HG02884 (cell line): ENCODE data around the gene ARRB1.

Experiments used
- ATAC-seq: cut with Tn5 transposase; IDR thresholded peaks from one replicate; pipeline ENCODE4 v1.9.1; 2021; ENCODE audit warnings: mild to moderate bottlenecking, moderate library complexity; ENCODE audit not compliant: unreplicated experiment

The ARRB1 gene

DNA sequence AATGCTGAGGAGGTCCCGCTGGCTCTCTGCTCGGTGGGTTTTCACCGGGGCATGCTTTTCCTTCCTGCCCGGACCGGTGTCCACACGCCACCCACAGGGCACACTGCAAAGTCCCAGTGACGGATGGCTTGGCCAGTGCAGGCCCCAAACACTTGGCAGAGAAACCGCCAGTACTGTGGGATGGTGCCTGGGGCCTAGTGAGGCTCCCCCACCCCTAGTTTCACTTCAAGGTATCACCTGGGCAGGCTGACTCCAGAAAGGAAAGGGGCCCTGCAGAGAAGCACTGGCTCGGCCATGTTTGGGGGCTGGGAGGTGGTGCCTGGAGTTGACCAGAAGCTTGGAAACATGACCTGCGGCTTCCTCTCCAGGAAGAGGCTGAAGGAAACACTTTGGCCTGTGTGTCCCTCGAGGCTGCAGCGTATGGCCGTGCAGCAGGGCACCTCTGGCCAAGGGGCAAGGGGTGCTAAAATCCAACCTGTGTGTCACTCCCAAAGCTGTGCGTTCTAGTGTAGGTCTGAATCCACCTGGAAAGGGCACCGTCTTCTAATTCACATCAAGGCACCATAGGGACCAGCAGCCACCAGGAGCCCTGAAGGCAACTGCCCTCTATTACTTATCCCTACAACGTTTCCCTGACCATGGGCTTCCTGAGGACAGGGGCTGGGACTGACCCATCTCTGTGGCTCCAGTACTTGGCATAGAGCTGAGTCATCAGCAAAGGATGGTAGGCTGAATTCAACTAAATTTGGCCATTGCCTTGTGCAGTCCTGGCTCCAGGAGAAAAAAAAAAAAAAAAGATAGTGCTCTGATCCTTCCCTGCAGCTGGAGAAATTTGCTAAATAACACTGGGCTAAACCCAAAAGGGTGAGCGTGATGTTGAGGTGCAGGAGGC, 88.3 kb downstream of the ARRB1 start:
- no peak for ATAC-seq

DNA sequence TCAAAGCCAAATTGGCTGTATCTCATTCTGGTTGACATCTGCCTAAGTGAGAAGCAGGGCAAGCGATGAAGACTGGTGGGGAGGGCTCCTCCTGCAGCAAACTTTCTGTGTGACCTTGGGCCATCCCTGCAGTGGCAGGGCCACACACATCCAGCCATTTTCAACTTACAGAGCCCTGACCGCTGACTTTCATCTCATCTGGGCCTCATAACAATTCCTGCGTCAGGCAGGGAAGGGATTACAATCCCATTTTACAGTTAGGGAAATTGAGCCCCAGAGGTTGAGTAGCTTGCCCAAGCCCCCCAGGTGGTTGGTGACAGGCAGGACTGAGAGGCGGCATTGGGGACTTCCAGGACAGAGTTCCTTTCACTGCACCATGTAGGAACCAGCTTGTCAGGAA, 89.0 kb downstream of the ARRB1 start:
- no peak for ATAC-seq

DNA sequence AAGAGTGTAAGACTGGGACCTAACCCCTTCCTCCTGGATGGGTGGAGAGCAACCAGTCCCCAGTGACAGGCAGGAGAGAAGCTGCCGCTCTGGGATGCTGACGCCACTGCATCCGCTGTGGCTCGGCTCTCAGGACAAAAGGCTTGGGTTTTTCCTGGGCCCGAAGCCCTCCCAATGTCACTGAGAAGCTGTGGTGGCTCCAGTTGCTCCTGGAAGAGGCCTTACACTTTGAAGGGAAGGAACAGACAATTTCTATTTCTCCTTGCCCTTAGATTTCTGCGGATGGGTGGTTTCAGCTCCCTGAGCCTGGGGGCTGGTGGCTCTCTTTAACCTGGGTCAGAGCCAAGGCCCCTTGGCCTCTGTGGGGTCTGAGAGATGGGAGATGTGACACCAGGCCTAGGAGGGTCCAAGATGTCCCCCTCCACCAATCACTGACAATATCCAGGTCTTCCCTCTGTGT, 89.5 kb downstream of the ARRB1 start:
- ATAC-seq = no peak

DNA sequence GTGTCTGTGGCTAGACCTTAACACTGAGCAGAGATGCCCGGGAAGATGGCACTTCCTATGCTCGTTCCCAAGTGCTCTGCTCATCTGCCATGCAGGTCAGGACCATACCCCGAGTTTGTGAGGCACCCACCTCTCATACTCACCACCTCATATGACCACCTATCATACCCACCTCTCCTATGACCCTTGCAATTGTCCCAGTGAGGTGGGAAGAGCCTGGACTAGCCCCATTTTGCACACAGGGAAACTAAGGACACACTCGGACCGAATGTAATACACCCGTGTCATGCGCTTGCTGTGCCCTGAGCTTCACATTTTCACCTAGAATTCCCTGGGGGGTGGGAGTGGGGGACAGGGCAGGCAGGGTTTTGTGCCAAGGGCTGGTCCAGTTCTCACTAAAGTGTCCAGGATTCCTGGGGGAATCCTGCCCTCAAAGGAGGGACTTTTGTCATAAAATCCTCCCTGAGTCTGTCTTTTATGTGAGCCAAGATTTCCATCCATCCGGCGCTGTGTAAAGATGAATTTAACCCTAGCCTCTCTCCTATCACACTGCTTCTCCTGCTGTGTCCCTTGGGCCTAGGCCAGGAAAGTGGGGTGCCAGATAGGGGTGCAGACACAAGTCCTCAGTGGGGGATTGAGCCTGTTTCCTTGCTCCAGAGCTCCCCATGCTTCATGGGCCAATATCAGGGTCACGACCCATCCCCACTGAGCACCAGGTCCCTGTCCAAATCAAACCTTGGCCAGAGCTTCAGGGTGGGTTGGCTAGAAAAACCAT, 90.9 kb downstream of the ARRB1 start:
- no peak for ATAC-seq

DNA sequence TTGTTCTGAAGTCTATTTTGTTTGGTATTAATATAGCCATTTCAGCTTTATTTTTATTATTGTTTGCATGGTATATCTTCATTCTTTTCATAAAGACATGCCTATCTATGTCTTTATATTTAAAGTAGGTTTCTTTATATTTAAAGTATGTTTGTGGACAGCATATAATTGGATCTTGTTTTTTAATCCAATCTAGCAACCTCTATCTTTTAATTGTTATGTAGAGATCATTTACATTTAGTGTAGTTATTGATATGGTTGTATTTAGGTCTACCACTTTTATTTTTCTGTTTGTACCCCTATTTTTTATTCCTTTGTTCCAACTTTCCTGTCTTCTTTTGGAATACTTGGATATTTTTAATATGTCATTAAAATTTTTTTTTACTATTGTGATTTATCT, 97.1 kb downstream of the ARRB1 start:
- ATAC-seq = no peak

DNA sequence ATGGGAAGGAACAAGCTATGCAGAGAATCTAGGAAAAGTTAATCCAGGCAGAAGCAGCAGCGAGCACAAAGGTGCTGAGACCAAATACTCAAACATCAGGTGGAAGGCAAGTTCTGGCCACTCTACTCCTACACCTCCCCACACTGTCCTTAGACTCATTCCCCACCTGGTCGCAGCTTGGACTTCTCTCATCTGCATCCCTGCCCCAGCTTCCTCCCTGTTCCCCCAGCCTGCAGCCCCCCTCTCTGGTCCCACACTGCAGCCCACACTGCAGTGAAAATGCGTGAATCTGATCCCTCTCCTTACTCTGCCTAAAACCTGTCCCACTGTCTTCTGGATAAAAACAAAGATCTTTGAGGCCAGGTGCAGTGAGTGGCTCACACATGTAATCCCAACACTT, 101.8 kb downstream of the ARRB1 start:
- no peak for ATAC-seq

DNA sequence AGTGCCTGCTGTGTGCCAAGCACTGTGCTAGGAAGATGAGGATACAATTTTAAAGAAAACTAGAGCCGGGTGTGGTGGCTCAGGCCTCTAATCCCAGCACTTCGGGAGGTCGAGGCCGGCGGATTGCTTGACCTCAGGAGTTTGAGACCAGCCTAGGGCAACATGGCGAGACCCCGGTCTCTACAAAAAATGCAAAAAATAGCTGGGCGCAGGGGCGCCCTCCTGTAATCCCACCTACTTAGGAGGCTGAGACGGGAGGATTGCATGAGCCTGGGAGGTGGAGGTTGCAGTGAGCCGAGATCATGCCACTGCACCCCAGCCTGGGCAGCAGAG, 102.6 kb downstream of the ARRB1 start:
- ATAC-seq = no peak

DNA sequence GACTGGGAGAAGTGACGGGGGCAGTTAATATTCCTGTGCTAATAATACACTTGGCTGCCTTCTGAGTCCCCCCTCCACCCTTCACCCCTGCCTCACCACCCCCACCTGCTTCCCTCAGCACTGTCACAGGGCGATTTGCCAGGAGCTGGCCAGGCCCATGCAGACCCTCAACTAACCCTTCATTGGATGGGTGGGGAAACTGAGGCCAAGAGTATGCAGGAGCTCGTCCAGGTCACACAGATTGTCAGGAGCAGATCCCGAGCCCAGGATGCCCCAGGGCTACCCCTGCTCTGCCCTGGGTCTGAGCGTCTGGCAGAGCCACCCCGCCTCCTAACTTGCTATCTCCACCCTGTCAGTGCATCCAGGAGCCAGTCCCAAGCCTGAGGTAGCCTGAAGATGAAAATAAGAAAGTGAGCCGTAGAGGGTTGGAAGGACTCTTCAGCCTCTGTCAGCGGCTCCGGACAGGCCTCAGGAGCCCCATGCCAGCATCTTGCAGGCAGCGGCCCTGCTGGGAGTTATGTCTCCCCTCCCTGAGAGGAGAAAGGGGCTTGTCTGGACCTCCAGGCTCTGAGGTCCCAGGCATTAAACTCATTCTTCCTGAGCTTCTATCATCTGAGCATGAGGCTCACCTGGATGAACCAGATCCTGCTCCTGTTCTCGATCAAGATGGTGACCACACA, 104.7 kb downstream of the ARRB1 start:
- no peak for ATAC-seq

DNA sequence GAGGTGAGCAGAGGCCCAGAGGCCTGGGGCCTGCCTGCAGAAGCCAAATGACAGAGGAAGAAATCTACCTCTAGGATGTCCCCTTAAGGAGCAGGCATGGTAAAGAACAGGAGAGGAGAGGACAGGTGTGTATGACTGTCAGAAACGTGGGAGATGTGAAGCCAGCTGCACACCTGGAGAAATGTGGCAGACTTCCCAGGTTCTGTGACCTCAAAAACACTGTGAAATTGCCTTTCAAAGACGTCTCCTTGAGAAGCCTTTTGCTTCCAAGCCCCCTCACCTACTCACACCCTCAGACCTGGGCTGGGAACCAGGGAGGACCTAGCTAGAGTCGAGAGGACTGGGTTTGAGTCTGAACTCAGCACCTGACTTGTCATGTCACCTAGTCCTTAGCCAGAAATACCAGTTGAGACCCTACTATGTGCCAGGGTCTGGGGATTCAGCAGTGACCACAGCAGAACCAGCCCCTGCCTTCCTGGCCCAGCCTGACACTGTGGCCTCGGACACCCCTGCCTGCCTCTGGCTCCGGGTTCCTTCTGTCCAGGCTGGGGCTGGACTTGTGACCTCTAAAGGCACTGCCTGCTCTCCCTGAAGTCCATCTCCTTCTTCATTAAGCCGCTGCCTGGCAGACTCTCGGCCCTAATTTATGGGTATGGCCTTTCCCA, 105.3 kb downstream of the ARRB1 start:
- no peak for ATAC-seq

DNA sequence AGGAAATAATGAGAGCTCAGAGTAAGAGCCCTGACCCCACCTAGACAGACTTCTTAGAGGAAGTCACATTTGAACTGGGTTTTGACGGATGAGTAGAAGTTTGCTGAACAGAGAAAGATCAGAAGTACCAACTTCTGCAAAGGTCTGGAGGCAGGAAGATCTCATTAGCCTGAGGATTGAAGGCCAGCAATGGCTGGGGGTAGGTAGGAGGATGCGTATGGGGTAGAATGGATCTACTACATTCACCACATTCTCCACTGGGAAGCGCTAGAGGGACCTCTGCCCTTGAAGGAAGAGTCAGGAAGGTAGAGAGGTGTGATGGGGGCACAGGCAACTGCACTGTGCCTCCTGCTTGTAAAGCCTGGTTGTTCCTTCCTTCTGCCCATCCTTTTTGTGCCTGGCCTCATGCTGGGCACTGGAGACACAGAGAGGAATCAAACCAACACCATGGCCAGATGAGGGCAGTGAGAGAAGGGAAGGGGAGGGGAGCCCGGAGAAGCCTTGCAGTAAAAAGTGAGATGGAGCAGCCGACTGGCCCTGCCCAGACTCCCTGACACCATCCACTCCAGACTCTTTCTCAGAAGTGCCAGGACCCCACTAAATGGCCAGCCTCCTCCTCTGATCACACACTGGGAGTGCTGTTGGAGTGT, 106.0 kb downstream of the ARRB1 start:
- no peak for ATAC-seq

DNA sequence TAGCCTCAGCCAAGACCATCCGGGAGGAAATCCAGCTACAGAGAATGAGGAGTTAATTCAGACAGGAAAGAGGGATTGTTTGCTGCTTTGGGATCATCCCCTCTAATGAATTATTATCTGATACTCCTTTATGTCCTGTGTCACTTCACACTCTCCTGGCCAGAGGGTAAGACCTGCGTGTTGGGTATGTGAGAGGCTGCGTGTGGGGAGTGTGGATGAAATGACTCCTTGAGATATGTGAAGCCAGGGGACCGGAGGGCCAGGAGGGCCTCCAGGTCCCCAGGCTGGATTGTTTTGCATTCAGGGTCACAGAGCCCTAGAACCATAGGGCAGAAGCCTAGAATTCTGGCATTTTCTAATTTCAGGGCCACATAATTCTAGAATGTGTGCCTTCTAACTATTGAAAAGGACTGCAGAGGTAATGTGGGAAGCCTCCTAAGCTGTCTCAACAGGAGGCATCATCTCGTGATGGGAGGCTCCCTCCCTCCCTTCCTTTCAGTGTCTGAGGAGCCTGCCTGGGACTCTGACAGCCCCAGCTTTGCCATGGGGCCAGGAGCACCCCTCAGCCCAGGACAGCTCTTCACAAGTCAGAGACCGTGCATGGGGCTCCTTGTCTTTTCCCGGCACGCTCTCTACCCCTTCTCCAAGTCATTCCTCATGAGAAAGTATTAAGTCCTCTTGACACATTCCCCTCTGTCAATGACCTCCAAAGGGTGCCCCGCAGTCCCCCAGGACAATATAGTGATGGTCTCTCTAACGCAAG, 107.2 kb downstream of the ARRB1 start:
- ATAC-seq = no peak

DNA sequence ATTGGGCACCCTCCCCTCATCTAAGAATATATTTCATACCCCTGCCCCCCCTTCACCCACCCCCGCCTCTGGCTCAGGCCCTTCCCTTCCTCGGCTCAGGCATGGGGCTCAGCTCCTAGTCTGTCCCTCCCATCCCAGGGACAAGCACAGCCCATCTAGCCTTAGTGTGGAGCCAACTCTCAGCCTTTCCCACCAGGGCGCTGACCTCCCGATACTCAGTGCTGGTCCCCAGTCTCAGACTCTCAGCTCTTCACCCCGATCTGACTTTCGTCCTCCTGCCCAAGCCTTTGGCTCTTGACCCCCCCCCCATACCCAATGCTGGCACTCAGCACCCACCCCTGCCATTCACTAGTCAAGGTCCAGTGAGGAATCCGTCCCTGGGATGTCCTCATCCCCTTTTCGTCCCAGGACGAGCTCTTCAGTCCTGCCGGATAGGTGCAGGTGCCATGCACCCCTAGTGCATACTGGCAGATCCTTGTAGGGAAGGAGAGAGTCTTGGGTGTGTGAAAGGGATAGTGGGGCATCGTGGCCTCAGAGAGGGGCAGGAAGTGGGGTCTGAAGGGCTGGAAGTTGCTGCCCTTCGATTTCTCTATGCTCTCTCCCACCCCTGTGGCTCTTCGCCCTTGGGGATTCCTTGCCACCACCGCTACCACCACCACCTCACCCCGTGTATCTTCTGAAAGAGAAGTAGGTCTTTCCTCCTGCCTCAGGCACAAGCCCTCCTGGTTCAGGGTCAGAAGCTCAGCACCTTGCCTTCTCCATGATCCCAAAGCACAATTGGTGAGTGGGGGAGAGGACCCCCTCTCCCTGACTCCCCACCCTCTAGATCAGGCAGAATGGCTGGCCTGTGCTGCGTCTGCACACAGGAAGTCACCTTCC, 108.5 kb downstream of the ARRB1 start:
- ATAC-seq = no peak

DNA sequence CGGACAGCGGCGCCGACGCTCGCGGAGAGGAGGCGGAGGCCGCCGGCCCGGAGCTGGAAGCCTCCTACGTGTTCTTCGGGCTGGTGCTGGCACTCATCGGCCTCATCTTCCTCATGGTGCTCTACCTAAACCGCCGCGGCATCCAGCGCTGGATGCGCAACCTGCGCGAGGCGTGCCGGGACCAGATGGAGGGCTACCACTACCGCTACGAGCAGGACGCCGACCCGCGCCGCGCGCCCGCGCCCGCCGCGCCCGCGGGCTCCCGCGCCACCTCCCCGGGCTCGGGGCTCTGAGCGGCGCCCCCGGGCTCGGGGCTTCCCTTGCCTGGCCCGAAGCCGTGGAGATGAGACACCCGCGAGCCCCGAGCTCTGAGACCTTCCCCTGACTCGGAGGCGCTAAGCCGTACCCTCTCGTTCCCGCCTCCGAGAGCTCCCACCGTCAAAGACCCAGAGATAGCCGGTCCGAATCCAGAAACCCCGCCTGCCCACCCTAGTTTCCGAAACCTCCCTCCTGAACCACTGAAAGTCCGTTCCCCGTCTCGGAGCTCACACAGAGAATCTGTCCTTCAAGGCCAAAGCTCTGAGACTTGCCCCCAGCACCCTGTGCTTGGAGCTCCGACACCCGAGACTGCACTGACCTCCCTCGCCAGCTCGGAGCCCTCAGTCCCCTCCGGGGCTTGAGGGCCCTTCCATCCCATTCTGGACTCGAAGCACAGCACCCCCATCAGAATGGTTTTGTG, 109.4 kb downstream of the ARRB1 start:
- peak; percentile 43 for ATAC-seq

DNA sequence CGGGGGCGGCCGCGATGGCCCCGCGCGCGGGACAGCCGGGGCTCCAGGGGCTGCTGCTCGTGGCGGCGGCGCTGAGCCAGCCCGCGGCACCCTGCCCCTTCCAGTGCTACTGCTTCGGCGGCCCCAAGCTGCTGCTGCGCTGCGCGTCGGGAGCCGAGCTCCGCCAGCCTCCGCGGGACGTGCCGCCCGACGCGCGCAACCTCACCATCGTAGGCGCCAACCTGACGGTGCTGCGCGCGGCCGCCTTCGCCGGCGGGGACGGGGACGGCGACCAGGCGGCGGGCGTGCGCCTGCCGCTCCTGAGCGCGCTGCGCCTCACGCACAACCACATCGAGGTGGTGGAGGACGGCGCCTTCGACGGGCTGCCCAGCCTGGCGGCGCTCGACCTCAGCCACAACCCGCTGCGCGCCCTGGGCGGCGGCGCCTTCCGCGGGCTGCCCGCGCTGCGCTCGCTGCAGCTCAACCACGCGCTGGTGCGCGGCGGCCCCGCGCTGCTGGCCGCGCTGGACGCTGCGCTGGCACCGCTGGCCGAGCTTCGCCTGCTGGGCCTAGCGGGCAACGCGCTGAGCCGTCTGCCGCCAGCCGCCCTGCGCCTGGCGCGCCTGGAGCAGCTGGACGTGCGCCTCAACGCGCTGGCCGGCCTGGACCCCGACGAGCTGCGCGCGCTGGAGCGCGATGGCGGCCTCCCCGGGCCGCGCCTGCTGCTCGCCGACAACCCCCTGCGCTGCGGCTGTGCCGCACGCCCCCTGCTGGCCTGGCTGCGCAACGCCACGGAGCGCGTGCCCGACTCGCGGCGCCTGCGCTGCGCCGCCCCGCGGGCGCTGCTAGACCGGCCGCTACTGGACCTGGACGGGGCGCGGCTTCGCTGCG, 110.2 kb downstream of the ARRB1 start:
- ATAC-seq = peak; percentile 69

DNA sequence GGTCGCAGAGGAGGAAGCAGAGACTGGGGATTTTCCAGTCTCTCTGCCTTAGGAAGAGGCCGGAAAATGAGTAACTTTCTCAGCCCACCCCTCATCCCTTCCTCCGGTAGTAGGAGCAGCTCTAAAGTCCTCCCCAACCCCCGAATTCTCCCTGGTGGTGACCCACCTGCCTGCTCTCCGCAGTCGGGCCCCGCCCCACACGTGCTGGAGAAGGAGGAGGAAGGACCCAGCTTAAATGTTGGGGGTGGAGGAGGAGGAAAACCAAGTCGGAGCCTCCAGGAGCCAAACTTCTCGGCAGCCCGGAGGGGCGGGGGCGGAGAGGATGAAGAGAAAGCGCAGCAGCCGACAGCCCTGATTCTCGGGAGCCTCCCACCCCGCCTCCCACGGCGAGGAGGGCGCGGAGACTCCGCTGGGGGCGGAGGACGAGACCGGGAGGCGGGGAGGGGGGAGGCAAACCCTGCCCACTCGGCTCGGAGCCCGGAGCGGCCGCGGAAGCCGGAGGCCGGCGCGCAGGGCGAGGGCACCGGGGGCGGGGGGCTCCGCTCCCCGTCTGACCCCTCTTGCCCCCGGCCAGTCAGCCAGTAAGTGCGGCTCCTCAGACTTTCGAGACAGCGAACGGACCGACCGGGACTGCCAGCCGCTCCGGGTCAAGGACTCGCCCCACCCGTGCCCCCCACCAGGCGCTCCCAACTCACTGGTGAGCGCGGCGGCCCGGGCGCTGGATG, 111.0 kb downstream of the ARRB1 start, which contains the start of gene TPBGL:
TPBGL (plus strand) TSS at position 464 of the 725 bp plus-strand sequence. CDS start 276 bp downstream, outside the sequence.
- no peak for ATAC-seq

DNA sequence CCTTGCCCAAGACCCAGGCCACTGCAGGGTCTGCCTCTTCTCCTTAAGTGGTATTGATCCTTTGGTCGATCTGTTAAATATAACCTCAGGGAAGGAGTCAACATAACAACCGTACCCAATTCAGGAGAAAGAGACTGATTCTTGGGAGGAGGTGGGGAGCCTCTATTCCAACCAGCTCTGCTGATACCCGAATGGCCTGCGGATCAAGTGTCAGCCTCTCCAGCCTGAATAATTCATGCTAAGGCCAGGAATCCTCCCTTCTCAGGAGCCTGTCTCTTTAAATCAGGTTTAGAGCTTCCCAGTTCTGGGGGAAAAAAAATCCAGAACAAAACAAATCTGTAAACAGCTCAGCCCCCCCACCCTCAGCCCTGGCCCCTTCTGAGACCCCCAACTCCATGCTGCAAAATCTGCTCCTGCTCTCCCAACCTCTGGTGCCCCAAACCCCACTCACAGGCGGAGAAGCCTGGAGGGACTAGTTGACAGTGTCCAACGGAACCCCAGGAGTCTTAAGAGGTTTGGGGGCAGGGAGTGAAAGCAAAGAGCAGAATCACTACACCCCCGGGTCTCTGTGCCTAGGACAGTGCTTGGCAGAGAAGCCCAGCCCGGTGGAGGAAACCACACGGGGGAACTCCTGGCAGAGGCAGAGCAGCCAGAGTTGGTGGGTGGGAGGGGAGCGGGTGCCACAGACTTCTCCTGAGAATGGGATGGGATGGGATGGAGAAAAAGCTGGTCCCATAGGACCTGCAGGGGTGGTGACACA, 111.8 kb downstream of the ARRB1 start:
- no peak for ATAC-seq
